Bladder microvascular endothelial cell (primary cell): Measurements from ENCODE around the gene FAM135A. TPM values are rescaled to one million over a fixed set of nuclear protein-coding genes. Genes with fewer than 3 reads are reported as not detected.

Experiments used
- total RNA-seq: library from RNA; depleted of rRNA; stranded (reverse); fragments of >200 nt; gene quantifications from 2 replicates; pipeline ENCODE4 v1.2.3, GENCODE V29; 2014

FAM135A gene
- total RNA-seq: 12.0 and 17.2 TPM in 2 replicates

GRCh38 chr6:70413114-70413991 lies at the start of gene FAM135A:
Gene FAM135A (plus strand): TSS chr6:70413508. CDS start chr6:70428343, 14,835 bp downstream.

DNA sequence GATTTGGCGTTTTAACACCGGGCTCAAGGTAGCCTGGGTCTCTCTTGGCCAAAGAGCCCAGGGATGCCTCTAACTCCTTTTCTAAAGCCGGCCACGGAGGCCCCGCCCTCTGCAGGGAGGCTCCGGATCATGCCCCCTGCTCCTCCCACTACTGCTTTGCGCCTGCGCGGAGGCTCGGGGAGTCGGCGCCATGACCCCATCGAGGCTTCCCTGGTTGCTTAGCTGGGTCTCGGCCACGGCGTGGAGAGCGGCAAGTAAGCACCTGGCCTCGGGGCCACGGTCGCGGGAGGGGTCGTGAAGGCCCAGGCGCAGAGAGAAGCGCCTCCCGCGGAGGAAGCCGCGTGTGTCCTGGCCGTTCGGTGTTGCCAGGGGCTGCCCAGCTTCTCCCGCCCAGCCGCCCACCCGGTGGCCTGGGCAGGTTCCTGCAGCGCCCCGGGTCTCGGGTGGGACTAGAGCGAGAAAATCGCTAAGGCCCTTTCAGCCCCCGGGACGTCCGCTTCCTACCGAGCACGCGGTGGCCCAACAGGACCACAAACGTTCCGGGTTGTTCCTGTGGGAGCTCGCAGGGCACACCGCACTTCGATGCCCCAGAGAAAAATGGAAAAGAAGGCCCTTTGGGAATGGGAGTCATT lies 153.6 kb downstream of the FAM135A start, which contains the start of gene SDHAF4:
Gene SDHAF4 (plus strand): TSS at position 180 of the 632 bp plus-strand sequence. CDS start 11 bp downstream, at position 191.

Other genes starting within 250 kb of the FAM135A start
- not detected in 2 replicates for gene COL9A1, start 110.4 kb upstream of the FAM135A start, total RNA-seq
- 2.8 and 4.0 TPM in 2 replicates for gene SDHAF4, start 153.4 kb downstream of the FAM135A start, total RNA-seq